GM13976 (cell line): ENCODE results near the gene SH3D19.
"Not testable (repeated sequence)": the region's sequence is repeated elsewhere in the genome, so short reads cannot be mapped to it uniquely, and the experiment has no call there.

ENCODE experiments used
- DNase-seq: peaks from one replicate; pipeline ENCODE4 v3.0.0; 2012; ENCODE audit warnings: low spot score
- in situ Hi-C: fragments of 300-500 bp; cut with MboI; formaldehyde crosslinking; loops from one replicate; pipeline ENCODE4 v1.12.0; 2022; ENCODE audit warnings: low sequenced_read_pairs, mixed read lengths, inconsistent platforms; ENCODE audit not compliant: unreplicated experiment
- TF ChIP-seq, protein P1 (sequence below): IDR thresholded peaks from 2 replicates; pipeline ENCODE4 v1.5.1; 2012; ENCODE audit warnings: borderline replicate concordance, mild to moderate bottlenecking; ENCODE audit not compliant: insufficient read depth; ENCODE audit errors: extremely low read depth, missing control alignments, control extremely low read depth

The SH3D19 gene

GRCh38 chr4:151236036-151236435, 89.4 kb downstream of the SH3D19 start:
- TF ChIP-seq, protein P1, sequence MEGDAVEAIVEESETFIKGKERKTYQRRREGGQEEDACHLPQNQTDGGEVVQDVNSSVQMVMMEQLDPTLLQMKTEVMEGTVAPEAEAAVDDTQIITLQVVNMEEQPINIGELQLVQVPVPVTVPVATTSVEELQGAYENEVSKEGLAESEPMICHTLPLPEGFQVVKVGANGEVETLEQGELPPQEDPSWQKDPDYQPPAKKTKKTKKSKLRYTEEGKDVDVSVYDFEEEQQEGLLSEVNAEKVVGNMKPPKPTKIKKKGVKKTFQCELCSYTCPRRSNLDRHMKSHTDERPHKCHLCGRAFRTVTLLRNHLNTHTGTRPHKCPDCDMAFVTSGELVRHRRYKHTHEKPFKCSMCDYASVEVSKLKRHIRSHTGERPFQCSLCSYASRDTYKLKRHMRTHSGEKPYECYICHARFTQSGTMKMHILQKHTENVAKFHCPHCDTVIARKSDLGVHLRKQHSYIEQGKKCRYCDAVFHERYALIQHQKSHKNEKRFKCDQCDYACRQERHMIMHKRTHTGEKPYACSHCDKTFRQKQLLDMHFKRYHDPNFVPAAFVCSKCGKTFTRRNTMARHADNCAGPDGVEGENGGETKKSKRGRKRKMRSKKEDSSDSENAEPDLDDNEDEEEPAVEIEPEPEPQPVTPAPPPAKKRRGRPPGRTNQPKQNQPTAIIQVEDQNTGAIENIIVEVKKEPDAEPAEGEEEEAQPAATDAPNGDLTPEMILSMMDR, result no peak
- in situ Hi-C loops, result no loop called here
- DNase-seq, result no peak

- in situ Hi-C loops, DNase-seq: not testable (repeated sequence)
Measured at GRCh38 chr4:151235373-151235772, 90.0 kb downstream of the SH3D19 start.

- in situ Hi-C loops, result no loop called here
- no peak for DNase-seq
- TF ChIP-seq, protein P1, result no peak
Measured at GRCh38 chr4:151233600-151233999, 91.8 kb downstream of the SH3D19 start.

- TF ChIP-seq, protein P1, result no peak
- no peak for DNase-seq
- in situ Hi-C loops, result no loop called here
Measured at GRCh38 chr4:151231915-151232595, 93.3 kb downstream of the SH3D19 start.

DNA sequence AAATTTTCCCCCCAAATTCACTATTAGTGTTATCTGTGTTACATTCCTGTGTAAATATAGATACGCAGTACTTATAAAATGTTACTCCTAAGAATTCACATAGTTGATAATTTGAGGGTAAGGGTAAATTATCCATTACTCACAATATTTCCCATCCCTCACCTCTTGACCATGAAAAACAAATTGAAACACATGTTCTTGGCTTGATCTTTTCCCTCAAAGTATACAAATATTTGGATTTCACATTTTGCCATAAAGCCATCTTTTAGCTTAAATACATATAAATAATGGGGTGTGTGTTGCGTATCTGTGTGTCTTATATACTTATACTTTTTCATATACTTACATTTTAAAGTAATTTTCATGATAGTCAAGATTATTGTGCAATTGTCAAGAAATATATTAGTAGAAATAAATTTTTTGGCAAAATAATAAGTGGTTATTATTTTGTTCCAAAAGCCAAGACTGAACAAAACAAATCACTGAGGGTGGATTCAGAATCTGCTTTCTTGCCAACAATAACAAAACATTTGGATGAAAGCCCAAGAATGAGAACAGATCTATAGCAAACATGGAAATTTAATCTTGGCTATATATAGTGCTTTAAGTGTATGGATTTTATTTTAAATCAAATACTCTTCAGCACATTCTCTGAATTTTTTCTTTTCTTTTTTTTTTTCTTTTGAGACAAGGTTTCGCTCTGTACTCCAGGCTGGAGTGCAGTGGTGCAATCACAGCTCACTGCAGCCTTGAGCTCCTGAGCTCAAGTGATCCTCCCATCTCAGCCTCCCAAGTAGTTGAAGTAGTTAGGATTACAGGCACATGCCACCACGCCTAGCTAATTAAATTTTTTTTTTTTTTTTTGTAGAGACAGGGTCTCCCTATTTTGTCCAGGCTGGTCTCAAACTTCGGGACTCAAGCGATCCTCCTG, 97.0 kb downstream of the SH3D19 start:
- in situ Hi-C loops, result no loop called here
- no peak for DNase-seq
- TF ChIP-seq, protein P1, result no peak

GRCh38 chr4:151227731-151228130, 97.7 kb downstream of the SH3D19 start:
- TF ChIP-seq, protein P1, result no peak
- DNase-seq, result no peak
- in situ Hi-C loops, result no loop called here

DNA sequence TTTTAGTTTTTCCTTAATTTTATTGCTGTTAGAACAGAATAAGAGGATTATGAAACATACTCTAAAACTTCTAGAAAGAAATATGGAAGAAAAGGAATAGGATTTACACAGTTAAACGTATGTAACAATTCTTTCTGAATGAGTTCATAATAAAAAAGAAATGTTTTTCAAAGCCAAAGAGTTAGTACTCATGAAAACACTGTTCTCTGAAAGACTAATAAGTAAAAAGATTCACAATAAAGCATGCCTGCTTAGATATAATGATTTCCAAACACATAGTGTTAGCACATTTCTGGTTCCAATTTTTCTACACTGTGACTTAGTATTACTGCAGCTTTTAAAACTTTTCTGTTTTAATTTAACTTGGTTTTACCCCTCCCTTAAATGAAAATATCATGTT, 98.2 kb downstream of the SH3D19 start:
- TF ChIP-seq, protein P1, result no peak
- no peak for DNase-seq
- in situ Hi-C loops, result no loop called here
